Measurements from ENCODE around the gene TRIM17. TPM values are rescaled to one million over a fixed set of nuclear protein-coding genes. Genes with fewer than 3 reads are reported as not detected.

Gene TRIM17
- total and polyA plus RNA-seq, 4 donors = 0.62 to 2.5 TPM; not detected in 2

GRCh38 chr1:228453022-228453560 is 36.4 kb upstream of the TRIM17 start:
- H3K27me3 ChIP-seq (ENCODE audit: control insufficient read depth in 1 of 2, insufficient read depth in 2 of 2, low read length in 1 of 2) = no peaks in the 10 kb centered on the region
- no peak overlapping the region for H3K27ac ChIP-seq (ENCODE audit: low read depth in 1 of 2, low read length in 2 of 2)
- DNase-seq (no peak), ATAC-seq (ENCODE audit: low FRiP score) (no peak)
- no peaks in the 10 kb centered on the region for H3K4me1 ChIP-seq (ENCODE audit: control insufficient read depth in 1 of 2, insufficient read depth in 2 of 2, low read length in 2 of 2)
- intact Hi-C loops (cut with DNase I) = no loop called here
- H3K9me3 ChIP-seq (ENCODE audit: control insufficient read depth, low read length) = no peaks in the 10 kb centered on the region
- no peak overlapping the region for H3K4me3 ChIP-seq (ENCODE audit: low read length in 2 of 2)
- 74 to 83% methylated on average over 10 of the region's 10 CpGs for WGBS, 2 donors
- no peaks in the 10 kb centered on the region for H3K36me3 ChIP-seq (ENCODE audit: control insufficient read depth in 1 of 2, insufficient read depth in 2 of 2, low read length in 1 of 2)

- Histone ChIP-seq H3K27ac (ENCODE audit: low read depth in 1 of 2, low read length in 2 of 2) (no peak overlapping the region), H3K4me3 (ENCODE audit: low read length in 2 of 2) (no peak overlapping the region), H3K4me1 (ENCODE audit: control insufficient read depth in 1 of 2, insufficient read depth in 2 of 2, low read length in 2 of 2) (no peaks in the 10 kb centered on the region), H3K9me3 (ENCODE audit: control insufficient read depth, low read length) (no peaks in the 10 kb centered on the region), H3K27me3 (ENCODE audit: control insufficient read depth in 1 of 2, insufficient read depth in 2 of 2, low read length in 1 of 2) (no peaks in the 10 kb centered on the region), H3K36me3 (ENCODE audit: control insufficient read depth in 1 of 2, insufficient read depth in 2 of 2, low read length in 1 of 2) (no peaks in the 10 kb centered on the region)
- ATAC-seq (ENCODE audit: low FRiP score) (no peak), DNase-seq (peak in 1 of 2 donors; percentile 72)
- 86 to 91% methylated on average over 10 of the region's 10 CpGs for WGBS, 2 donors
- intact Hi-C loops (cut with DNase I) = no loop called here
Measured at GRCh38 chr1:228452194-228453021, 35.7 kb upstream of the TRIM17 start.

- intact Hi-C loops (cut with DNase I) = no loop called here
- Histone ChIP-seq H3K27me3 (ENCODE audit: control insufficient read depth in 1 of 2, insufficient read depth in 2 of 2, low read length in 1 of 2) (no peaks in the 10 kb centered on the region), H3K27ac (ENCODE audit: low read depth in 1 of 2, low read length in 2 of 2) (no peak overlapping the region), H3K36me3 (ENCODE audit: control insufficient read depth in 1 of 2, insufficient read depth in 2 of 2, low read length in 1 of 2) (no peaks in the 10 kb centered on the region), H3K4me1 (ENCODE audit: control insufficient read depth in 1 of 2, insufficient read depth in 2 of 2, low read length in 2 of 2) (no peaks in the 10 kb centered on the region), H3K9me3 (ENCODE audit: control insufficient read depth, low read length) (no peaks in the 10 kb centered on the region), H3K4me3 (ENCODE audit: low read length in 2 of 2) (no peak overlapping the region)
- WGBS, 2 donors = 86 to 92% methylated on average over 11 of the region's 11 CpGs
- peak in 1 of 2 donors; percentile 64 for DNase-seq
- no peak for ATAC-seq (ENCODE audit: low FRiP score)
Measured at GRCh38 chr1:228450200-228450599, 33.5 kb upstream of the TRIM17 start.

GRCh38 chr1:228448372-228448771 is 31.7 kb upstream of the TRIM17 start:
- no peak for DNase-seq
- Histone ChIP-seq H3K4me3 (ENCODE audit: low read length in 2 of 2) (no peak overlapping the region), H3K27me3 (ENCODE audit: control insufficient read depth in 1 of 2, insufficient read depth in 2 of 2, low read length in 1 of 2) (no peaks in the 10 kb centered on the region), H3K27ac (ENCODE audit: low read depth in 1 of 2, low read length in 2 of 2) (no peak overlapping the region), H3K36me3 (ENCODE audit: control insufficient read depth in 1 of 2, insufficient read depth in 2 of 2, low read length in 1 of 2) (no peaks in the 10 kb centered on the region), H3K9me3 (ENCODE audit: control insufficient read depth, low read length) (peaks cover under 1% of the 10 kb centered on the region), H3K4me1 (ENCODE audit: control insufficient read depth in 1 of 2, insufficient read depth in 2 of 2, low read length in 2 of 2) (no peaks in the 10 kb centered on the region)
- ATAC-seq (ENCODE audit: low FRiP score) = no peak
- 83 to 86% methylated on average over 6 of the region's 6 CpGs for WGBS, 2 donors
- intact Hi-C loops (cut with DNase I) = no loop called here

GRCh38 chr1:228446852-228447251 is 30.2 kb upstream of the TRIM17 start:
- Histone ChIP-seq H3K4me1 (ENCODE audit: control insufficient read depth in 1 of 2, insufficient read depth in 2 of 2, low read length in 2 of 2) (no peaks in the 10 kb centered on the region), H3K9me3 (ENCODE audit: control insufficient read depth, low read length) (peaks cover 2% of the 10 kb centered on the region), H3K36me3 (ENCODE audit: control insufficient read depth in 1 of 2, insufficient read depth in 2 of 2, low read length in 1 of 2) (no peaks in the 10 kb centered on the region), H3K4me3 (ENCODE audit: low read length in 2 of 2) (no peak overlapping the region), H3K27me3 (ENCODE audit: control insufficient read depth in 1 of 2, insufficient read depth in 2 of 2, low read length in 1 of 2) (no peaks in the 10 kb centered on the region), H3K27ac (ENCODE audit: low read depth in 1 of 2, low read length in 2 of 2) (no peak overlapping the region)
- WGBS, 2 donors = 41 to 45% methylated on average over 14 to 15 of the region's 15 CpGs
- intact Hi-C loops (cut with DNase I) = no loop called here
- no peak for ATAC-seq (ENCODE audit: low FRiP score)
- DNase-seq = peak in 1 of 2 donors; percentile 57

- WGBS, 2 donors = 3 to 4% methylated on average over 48 to 51 of the region's 51 CpGs
- Histone ChIP-seq H3K4me3 (ENCODE audit: low read length in 2 of 2) (peak overlapping the region in 1 of 2 donors; percentile 2), H3K4me1 (ENCODE audit: control insufficient read depth in 1 of 2, insufficient read depth in 2 of 2, low read length in 2 of 2) (no peaks in the 10 kb centered on the region), H3K27me3 (ENCODE audit: control insufficient read depth in 1 of 2, insufficient read depth in 2 of 2, low read length in 1 of 2) (no peaks in the 10 kb centered on the region), H3K27ac (ENCODE audit: low read depth in 1 of 2, low read length in 2 of 2) (no peak overlapping the region), H3K9me3 (ENCODE audit: control insufficient read depth, low read length) (peaks cover 2% of the 10 kb centered on the region), H3K36me3 (ENCODE audit: control insufficient read depth in 1 of 2, insufficient read depth in 2 of 2, low read length in 1 of 2) (no peaks in the 10 kb centered on the region)
- DNase-seq (peak; percentile 71 to 72), ATAC-seq (ENCODE audit: low FRiP score) (peak; percentile 53)
- intact Hi-C loops (cut with DNase I) = no loop called here
Measured at GRCh38 chr1:228445843-228446650, 29.4 kb upstream of the TRIM17 start.

GRCh38 chr1:228445490-228445842 is 28.8 kb upstream of the TRIM17 start:
- H3K4me1 ChIP-seq (ENCODE audit: control insufficient read depth in 1 of 2, insufficient read depth in 2 of 2, low read length in 2 of 2) = no peaks in the 10 kb centered on the region
- H3K27ac ChIP-seq (ENCODE audit: low read depth in 1 of 2, low read length in 2 of 2) = no peak overlapping the region
- DNase-seq (peak in 1 of 2 donors; percentile 53), ATAC-seq (ENCODE audit: low FRiP score) (no peak)
- no peak overlapping the region for H3K4me3 ChIP-seq (ENCODE audit: low read length in 2 of 2)
- intact Hi-C loops (cut with DNase I) = no loop called here
- H3K27me3 ChIP-seq (ENCODE audit: control insufficient read depth in 1 of 2, insufficient read depth in 2 of 2, low read length in 1 of 2) = no peaks in the 10 kb centered on the region
- WGBS, 2 donors = 6 to 8% methylated on average over 16 of the region's 16 CpGs
- H3K36me3 ChIP-seq (ENCODE audit: control insufficient read depth in 1 of 2, insufficient read depth in 2 of 2, low read length in 1 of 2) = no peaks in the 10 kb centered on the region
- peaks cover 2% of the 10 kb centered on the region for H3K9me3 ChIP-seq (ENCODE audit: control insufficient read depth, low read length)

GRCh38 chr1:228443395-228443794 is 26.7 kb upstream of the TRIM17 start:
- no peak for ATAC-seq (ENCODE audit: low FRiP score)
- H3K27me3 ChIP-seq (ENCODE audit: control insufficient read depth in 1 of 2, insufficient read depth in 2 of 2, low read length in 1 of 2) = no peaks in the 10 kb centered on the region
- intact Hi-C loops (cut with DNase I) = no loop called here

More at GRCh38 chr1:228443395-228443794, 26.7 kb upstream of the TRIM17 start:
- no peaks in the 10 kb centered on the region for H3K36me3 ChIP-seq (ENCODE audit: control insufficient read depth in 1 of 2, insufficient read depth in 2 of 2, low read length in 1 of 2)
- no peak overlapping the region for H3K4me3 ChIP-seq (ENCODE audit: low read length in 2 of 2)
- H3K4me1 ChIP-seq (ENCODE audit: control insufficient read depth in 1 of 2, insufficient read depth in 2 of 2, low read length in 2 of 2) = no peaks in the 10 kb centered on the region
- H3K27ac ChIP-seq (ENCODE audit: low read depth in 1 of 2, low read length in 2 of 2) = no peak overlapping the region
- no peak for DNase-seq
- H3K9me3 ChIP-seq (ENCODE audit: control insufficient read depth, low read length) = peaks cover 2% of the 10 kb centered on the region

Measured in aorta (tissue), 5 donors.